GM03348 (cell line): ENCODE results near the gene ZNF691.
"Not testable (repeated sequence)": the region's sequence is repeated elsewhere in the genome, so short reads cannot be mapped to it uniquely, and the experiment has no call there.

ENCODE experiments used
- DNase-seq: peaks from one replicate; pipeline ENCODE4 v3.0.0; 2012; ENCODE audit warnings: low spot score

ZNF691 gene

DNA sequence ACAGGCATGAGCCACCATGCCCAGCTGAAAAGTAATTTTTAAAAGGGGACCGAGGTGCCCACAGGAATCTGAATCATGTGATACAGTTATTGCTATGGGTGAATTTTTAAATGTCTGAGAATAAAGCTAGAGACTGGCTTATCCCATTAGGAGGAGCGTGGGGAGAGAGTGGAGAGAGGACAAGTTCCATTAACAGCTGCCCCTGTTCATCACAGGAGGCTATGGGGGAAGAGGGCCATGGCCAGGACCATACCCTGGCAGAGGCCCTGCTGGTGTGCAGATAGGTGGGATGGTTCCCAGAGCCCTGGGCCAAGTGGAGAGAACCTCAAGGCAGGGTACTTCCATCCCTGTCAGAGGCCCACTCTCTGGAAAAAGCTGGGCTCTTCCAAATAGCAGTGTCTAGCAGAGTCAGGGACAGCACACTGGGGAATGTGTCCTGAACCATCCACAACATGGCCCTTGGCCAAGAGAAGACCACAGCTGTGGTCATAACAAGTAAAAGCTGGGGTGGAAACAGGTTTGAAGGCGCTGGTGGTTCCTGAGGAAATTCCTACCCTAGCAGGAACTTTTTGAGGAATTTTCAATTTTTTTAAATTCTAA, 13.7 kb upstream of the ZNF691 start:
- no peak for DNase-seq

DNA sequence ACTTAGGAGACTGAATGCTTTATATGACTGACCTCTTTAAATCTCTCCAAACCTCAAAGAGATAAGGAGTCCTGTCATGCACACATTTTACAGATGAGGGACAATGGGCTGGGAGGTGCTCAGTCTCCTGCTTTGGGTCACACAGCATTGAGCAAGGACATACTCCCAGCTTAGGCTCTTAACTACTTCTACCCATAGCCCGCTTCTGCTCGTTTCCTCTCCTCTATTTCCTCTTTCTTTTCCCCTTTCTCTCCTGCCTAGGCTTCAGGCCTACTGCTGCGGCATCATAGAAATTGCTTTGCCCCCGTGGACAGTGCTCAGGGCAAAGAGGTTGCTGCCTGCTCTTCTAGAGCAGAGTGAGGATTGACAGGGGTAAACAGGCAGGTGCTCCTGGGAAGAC, 12.4 kb upstream of the ZNF691 start:
- DNase-seq = no peak

GRCh38 chr1:42834803-42835202, 11.6 kb upstream of the ZNF691 start:
- DNase-seq = no peak

DNA sequence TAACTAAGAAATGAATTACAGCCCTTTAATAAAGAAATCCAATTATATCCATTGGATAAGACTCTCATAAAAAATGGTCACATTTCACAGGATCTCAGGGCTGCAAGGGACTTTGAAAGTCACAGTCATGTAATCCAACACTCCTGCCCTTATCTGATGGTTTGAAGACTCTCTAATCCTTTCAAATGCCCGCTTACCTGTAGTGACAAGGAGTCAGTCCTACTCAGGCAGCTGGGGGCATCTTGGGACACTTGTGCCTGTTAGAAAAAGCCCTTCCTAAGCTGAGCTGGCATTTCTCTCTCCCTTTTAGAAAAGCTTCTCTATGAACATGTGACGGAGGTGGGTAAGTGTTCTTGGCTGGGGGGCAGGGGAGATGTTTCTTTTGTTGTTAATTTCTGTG, 11.0 kb upstream of the ZNF691 start:
- DNase-seq = no peak

DNA sequence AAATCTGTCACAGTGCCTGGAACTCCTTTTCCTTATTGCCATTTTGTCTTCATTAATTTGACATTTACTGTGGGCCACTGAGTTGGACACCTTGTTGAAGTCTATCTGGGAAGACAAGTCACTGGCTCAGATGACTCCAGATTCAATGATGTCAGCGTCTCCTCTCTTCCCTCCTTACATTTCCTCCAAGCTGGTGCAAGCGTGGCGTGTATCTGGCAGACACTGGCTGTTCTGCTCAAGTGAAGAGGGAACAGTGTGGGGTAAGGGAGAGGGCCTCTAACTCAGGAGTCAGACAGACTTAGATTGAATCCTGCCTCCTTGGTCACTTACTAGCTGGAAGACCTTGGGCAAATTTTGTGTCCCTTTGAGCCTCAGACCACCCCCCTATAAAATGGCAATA, 8.7 kb upstream of the ZNF691 start:
- no peak for DNase-seq

DNA sequence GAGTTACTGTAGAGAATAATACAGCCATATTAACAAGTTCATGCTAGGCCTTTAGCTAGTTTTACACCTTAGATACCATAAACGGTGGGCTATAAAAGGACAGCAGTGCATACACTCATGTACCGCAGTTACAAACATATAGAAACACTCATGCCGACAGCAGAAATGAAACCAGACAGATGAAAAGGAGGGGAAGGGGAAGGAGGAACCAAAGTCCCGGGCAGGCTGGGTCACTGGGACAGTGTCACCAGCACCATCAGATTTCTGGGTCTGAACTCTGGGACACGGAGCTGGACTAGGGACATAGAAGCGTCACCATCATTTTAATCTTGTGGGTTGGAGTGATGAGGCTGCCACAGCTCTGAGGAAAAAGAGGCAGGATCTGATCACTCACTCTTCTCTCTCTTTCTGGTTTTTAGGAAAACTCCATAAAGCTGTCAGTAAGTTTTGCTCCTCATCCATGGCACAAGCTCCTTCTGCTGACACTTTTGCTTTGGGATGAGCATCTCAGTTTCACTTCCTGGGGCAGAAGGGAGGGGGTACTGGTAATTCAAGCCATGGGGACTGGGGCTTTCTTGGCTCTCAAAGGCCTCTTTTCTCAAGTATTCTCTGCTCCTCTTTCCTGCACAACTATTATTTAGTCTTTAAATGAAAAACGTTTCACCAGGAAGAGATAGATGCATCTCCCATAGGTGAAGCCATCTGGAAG, 7.8 kb upstream of the ZNF691 start:
- no peak for DNase-seq

- DNase-seq = no peak
Observed at GRCh38 chr1:42841010-42841409, 5.4 kb upstream of the ZNF691 start.

DNA sequence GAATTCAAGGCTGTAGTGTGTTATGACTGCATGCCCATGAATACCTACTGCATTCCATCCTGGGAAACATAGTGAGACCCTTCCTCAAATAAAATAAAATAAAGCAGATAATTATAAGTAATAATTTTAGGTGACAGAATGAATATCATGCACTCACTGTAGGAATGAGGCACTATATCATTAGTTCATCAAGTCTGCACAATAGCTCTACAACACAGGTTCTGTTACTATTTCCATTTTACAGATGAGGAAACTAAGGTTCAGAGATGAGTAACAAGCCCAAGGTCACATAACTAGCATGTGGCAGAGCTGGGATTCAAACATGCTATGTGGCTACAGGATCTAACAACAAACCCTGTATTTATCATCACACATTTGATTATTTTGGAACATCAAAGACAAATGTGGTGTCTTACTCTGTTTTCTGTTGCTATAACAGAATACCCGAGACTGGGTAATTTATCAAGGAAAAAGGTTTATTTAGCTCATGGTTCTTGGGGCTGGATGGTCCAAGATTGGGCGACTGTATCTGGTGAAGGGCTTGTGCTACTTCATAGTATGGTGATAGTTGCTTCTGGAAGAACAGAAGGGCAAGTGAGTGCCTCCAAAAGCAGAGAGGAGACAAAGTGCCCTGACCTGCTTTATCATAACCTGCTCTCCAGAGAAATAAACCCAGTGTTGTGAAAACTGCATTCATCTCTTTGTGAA, 4.8 kb upstream of the ZNF691 start:
- DNase-seq = no peak

DNA sequence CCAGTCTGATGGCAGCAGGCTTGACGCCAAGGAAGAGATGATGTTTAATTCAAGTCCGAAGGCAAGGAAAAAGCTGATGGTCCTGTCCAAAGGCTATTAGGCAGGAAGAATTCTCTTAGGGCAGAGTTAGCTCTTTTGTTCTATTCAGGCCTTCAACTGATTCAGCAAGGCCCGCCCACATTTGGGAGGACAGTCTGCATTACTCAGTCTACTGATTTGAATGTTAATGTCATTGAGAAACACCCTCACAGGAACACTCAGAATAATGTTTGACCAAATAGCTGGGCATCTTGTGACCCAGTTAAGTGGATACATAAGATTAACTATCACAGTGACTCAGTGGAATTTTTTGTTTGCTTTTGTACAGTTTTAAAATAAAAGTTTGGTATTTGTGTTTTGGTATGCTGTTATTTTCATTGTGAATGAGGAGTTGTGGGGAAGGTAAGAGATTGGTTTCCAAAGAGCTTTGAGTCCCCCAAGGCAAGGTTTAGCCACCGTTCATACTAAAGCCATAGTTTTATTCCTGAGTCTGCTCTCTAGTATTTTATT, 1.7 kb upstream of the ZNF691 start:
- no peak for DNase-seq

GRCh38 chr1:42845193-42845592, 1.2 kb upstream of the ZNF691 start:
- no peak for DNase-seq

- no peak for DNase-seq
Observed at GRCh38 chr1:42845866-42846256, 552 bp upstream of the ZNF691 start.

GRCh38 chr1:42847111-42847595, 740 bp downstream of the ZNF691 start:
- DNase-seq = no peak

DNA sequence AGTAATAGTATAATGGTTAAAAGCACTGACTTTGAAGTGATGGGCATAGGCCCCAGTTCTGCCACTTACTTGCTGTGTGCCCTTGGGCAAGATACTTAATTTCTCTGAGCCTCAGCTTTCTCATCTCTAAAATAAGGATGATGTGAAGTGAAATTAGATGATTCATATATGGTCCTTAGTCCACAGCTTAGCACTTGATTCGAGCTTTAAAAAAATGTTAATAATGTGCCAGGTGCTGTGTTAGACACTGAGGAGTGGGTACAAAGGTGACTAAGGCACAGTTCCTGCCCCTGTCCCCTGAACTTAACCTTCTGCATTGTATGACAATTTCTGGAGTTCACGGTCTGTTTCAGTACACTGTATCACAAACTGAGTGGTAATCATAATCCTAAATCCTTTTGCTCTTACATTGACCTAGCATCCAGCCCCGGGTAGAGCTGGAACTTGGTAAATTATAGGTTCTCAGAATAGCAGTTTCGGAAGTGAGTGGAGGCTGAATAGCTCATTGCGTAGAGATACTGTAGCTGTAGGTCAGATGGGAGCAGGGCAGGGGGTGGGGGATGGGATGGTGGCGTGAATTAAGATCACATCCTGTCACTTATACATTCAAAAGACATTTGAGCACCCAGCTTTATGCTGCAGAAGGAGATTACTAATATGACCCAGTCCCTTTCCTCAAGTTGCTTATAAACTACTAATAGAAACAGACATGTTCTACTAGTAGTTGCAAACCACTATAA, 1.5 kb downstream of the ZNF691 start:
- DNase-seq = no peak

DNA sequence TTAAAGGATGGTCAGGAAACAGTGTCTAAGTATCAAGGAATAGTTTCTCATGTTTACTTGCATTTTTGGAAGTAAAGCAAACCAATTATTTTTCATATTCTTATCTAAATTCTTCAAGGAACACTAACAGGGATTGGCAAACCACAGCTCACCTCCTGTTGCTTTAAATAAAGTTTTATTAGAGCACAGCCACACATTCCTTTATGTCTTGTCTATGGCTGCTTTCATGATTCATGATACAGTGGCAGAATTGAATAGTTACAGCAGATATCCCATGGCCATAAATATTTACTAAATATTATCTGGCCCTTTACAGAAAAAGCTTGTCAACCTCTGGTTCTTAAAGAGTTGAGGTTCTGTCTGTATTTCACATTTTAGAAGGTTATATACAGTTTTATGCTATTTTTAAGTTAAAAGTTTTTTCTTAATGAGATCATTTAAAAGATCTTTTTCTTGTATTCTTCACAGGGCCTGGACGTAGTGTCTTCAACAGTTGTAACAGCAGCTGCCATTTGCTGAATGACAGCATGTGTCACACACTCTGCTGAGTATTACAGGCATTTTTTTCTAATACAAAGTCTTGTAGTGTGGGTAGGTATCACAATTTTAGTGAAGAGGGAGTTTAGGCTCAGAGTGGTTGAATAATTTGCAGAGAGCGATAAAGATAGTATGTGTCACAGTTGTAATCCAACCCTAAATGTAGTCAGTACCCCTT, 2.6 kb downstream of the ZNF691 start:
- DNase-seq = no peak

- DNase-seq = no peak
Observed at GRCh38 chr1:42849944-42850343, 3.5 kb downstream of the ZNF691 start.

DNA sequence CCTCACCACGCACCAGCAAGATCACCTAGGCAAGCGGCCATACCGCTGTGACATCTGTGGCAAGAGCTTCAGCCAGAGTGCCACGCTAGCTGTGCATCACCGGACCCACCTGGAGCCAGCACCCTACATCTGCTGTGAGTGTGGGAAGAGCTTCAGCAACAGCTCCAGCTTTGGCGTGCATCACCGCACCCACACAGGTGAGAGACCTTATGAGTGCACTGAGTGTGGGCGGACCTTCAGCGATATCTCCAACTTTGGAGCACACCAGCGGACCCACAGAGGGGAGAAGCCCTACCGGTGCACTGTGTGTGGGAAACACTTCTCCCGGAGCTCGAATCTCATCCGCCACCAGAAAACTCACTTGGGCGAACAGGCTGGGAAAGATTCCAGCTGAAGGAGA, 5.0 kb downstream of the ZNF691 start:
- no peak for DNase-seq

- no peak for DNase-seq
Observed at GRCh38 chr1:42851960-42852607, 5.7 kb downstream of the ZNF691 start.

DNA sequence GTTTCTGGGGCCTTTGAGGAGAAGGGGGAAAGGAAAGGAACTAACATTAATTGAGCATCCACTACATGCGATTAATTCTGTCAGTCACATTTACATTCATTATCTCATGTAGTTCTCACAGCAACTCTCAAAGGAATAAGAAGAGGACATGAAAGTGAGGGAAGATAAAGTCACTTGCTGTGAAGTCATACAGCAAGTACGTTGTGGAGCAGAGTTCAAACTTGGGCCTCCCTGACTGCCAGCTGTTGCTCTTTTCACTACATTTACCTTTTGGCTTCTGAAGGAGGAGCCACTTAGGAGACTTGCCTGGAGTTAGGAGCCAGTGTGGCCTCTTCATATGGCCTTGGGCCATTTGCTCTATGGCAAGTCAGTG, 6.2 kb downstream of the ZNF691 start:
- DNase-seq = no peak

- no peak for DNase-seq
Observed at GRCh38 chr1:42853116-42853884, 6.9 kb downstream of the ZNF691 start.

- DNase-seq = not testable (repeated sequence)
Observed at GRCh38 chr1:42856554-42856953, 10.1 kb downstream of the ZNF691 start.
